Ascending aorta (tissue), 2 donors: ENCODE data around the gene MOCS1. TPM values are rescaled to one million over a fixed set of nuclear protein-coding genes. Genes with fewer than 3 reads are reported as not detected.

Experiments
- DNase-seq, 2 donors: peaks; one replicate each; pipeline ENCODE4 v3.0.0-alpha.2; 2019; ENCODE audit warnings: low spot score in 2 of 2
- H3K27ac ChIP-seq, 2 donors: fragments of 200-600 bp; sonication (generic); one replicate each; pipeline ENCODE4 v1.5.1; 2016 to 2017; ENCODE audit warnings: mild to moderate bottlenecking in 1 of 2
- H3K27me3 ChIP-seq: fragments of 200-600 bp; sonication (generic); one replicate; pipeline ENCODE4 v1.5.1; 2017
- H3K36me3 ChIP-seq, 2 donors: fragments of 200-600 bp; sonication (generic); one replicate each; pipeline ENCODE4 v1.5.1; 2016
- H3K4me1 ChIP-seq, 2 donors: fragments of 200-600 bp; sonication (generic); one replicate each; pipeline ENCODE4 v1.5.1; 2016 to 2017; ENCODE audit warnings: mild to moderate bottlenecking in 1 of 2
- H3K4me3 ChIP-seq, 2 donors: fragments of 200-600 bp; sonication (generic); one replicate each; pipeline ENCODE4 v1.5.1; 2016 to 2017; ENCODE audit warnings: mild to moderate bottlenecking in 1 of 2
- H3K9me3 ChIP-seq, 2 donors: fragments of 200-600 bp; sonication (generic); one replicate each; pipeline ENCODE4 v1.5.1; 2016
- intact Hi-C: fragments of 100-400 bp; cut with DNase I; formaldehyde crosslinking; loops from one replicate; pipeline ENCODE4 v1.15.1; 2023
- total RNA-seq: library from RNA; depleted of rRNA; stranded (reverse); fragments of >200 nt; gene quantifications from one replicate; pipeline ENCODE4 v1.1.0, GENCODE V29; 2016
- TF ChIP-seq, protein P1 (sequence below), 3 experiments: fragments of 200-600 bp in 2 of 3; fragments of 450-650 bp in 1 of 3; sonication (generic) in 2 of 3; IDR thresholded peaks; one replicate each; pipeline ENCODE4 v1.5.1; 2016 to 2019; ENCODE audit warnings: antibody characterized with exemption in 3 of 3, mild to moderate bottlenecking in 1 of 3, moderate library complexity in 1 of 3

Gene MOCS1
- total RNA-seq, 1 donor from 2014 or later = 45.4 TPM

DNA sequence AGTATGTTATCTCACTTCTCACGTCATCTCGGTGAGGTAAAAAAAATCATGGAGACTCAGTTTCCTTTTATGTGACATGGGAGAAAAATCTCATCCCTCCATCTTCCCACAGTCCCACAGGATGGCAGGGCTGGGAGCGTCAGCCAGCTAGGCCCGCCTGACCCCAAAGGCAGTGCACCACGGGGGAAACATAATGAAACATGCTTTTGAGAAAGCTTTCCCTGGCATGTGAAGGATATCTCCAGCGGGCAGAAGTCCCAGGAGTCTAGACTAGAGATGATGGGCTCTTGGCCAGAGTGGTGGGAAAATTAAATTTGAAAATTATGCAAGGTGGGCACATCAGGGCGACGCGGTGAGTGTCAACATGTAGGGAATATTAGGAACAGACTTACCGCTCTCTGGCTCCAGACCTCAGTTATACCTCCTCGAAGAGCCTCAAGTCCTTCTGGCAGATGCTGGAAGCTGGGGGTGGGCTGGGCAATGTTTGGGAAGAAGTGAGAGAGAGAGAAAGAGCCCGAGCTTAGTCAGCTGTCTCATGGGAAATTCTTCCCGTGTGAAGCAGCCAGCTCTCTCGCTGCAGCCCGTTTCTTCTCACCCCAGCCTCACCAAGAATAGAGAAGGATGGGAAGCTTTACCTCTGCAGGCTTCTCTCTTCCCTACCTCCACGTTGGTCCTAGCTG, 52.3 kb downstream of the MOCS1 start:
- H3K4me1 ChIP-seq = peaks cover 28 to 64% of the 10 kb centered on the region in 2 donors
- intact Hi-C loops = loop anchor here (2.0 to 10.0 kb wide), 3 partner anchors 47 to 537 kb away; no protein-coding TSS in a partner anchor
- H3K27ac ChIP-seq = peak overlapping the region; percentile 90 to 95
- TF ChIP-seq, protein P1, sequence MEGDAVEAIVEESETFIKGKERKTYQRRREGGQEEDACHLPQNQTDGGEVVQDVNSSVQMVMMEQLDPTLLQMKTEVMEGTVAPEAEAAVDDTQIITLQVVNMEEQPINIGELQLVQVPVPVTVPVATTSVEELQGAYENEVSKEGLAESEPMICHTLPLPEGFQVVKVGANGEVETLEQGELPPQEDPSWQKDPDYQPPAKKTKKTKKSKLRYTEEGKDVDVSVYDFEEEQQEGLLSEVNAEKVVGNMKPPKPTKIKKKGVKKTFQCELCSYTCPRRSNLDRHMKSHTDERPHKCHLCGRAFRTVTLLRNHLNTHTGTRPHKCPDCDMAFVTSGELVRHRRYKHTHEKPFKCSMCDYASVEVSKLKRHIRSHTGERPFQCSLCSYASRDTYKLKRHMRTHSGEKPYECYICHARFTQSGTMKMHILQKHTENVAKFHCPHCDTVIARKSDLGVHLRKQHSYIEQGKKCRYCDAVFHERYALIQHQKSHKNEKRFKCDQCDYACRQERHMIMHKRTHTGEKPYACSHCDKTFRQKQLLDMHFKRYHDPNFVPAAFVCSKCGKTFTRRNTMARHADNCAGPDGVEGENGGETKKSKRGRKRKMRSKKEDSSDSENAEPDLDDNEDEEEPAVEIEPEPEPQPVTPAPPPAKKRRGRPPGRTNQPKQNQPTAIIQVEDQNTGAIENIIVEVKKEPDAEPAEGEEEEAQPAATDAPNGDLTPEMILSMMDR (IDR thresholded peaks at IDR 0.05) = no peak
- H3K9me3 ChIP-seq = no peaks in the 10 kb centered on the region
- H3K36me3 ChIP-seq = peaks cover 16 to 24% of the 10 kb centered on the region in 2 donors
- H3K27me3 ChIP-seq = no peaks in the 10 kb centered on the region
- peak in 1 of 2 donors; percentile 87 for DNase-seq
- peak overlapping the region; percentile 22 to 23 for H3K4me3 ChIP-seq

- TF ChIP-seq, protein P1 (IDR thresholded peaks at IDR 0.05) = no peak
- Histone ChIP-seq H3K4me1 (peaks cover 28 to 53% of the 10 kb centered on the region in 2 donors), H3K27me3 (no peaks in the 10 kb centered on the region), H3K4me3 (no peak overlapping the region), H3K36me3 (peaks cover 24 to 36% of the 10 kb centered on the region in 2 donors), H3K9me3 (no peaks in the 10 kb centered on the region), H3K27ac (peak overlapping the region; percentile 90 to 95)
- no peak for DNase-seq
- intact Hi-C loops = loop anchor here (10.0 kb wide), 2 partner anchors 66 to 536 kb away; no protein-coding TSS in a partner anchor
These were observed 53.7 kb downstream of the MOCS1 start for GRCh38 chr6:39880594-39880993.

- intact Hi-C loops = no loop called here
- H3K36me3 ChIP-seq = peaks cover 31 to 46% of the 10 kb centered on the region in 2 donors
- H3K4me1 ChIP-seq = peaks cover 28 to 47% of the 10 kb centered on the region in 2 donors
- TF ChIP-seq, protein P1 (IDR thresholded peaks at IDR 0.05) = no peak
- H3K27me3 ChIP-seq = no peaks in the 10 kb centered on the region
- H3K4me3 ChIP-seq = no peak overlapping the region
- H3K27ac ChIP-seq = peak overlapping the region; percentile 90 to 95
- no peak for DNase-seq
- no peaks in the 10 kb centered on the region for H3K9me3 ChIP-seq
These were observed 54.7 kb downstream of the MOCS1 start for GRCh38 chr6:39879535-39879934.

DNA sequence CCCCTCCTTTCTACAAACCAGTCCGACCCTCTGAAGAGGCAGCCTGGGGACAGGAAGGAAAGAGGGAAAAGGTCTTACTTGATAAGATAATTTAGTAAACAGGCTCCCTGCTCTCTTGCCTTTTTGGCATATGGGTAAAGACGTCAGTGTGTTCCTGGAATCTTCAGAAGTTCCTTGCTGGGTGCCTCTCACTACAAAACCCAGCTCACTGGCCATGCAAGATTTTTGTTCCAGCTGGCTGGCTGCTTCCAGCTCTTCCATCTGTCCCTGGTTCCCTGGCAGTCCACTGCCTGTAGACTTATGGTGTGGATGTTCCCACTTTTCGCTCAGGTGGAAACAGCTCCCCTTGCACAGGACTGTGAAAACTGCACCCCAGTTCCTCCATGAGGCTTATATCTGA, 57.4 kb downstream of the MOCS1 start:
- TF ChIP-seq, protein P1 (IDR thresholded peaks at IDR 0.05) = no peak
- Histone ChIP-seq H3K9me3 (no peaks in the 10 kb centered on the region), H3K36me3 (peaks cover 53 to 70% of the 10 kb centered on the region in 2 donors), H3K27me3 (no peaks in the 10 kb centered on the region), H3K4me1 (peaks cover 12 to 25% of the 10 kb centered on the region in 2 donors), H3K27ac (peak overlapping the region; percentile 90 to 95), H3K4me3 (no peak overlapping the region)
- intact Hi-C loops = no loop called here
- no peak for DNase-seq

DNA sequence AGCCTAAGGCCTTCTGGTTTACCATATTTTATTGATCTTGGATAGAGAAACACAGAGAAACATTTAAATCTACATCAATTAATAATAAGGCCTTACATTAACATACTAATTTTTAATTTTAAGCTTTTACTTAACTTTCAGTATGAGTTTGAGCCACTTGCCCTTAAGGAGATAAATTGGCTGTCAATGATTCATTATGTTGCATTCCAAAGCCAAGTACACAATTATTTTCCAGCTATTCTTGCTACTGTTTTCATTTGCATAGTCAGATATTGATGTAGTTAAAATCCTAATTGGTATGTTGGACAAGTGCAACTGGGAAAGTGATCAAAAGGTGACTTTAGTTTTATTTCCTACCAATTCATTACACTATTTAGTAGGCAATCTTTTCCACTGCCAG, 58.2 kb downstream of the MOCS1 start:
- Histone ChIP-seq H3K4me3 (no peak overlapping the region), H3K36me3 (peaks cover 60 to 77% of the 10 kb centered on the region in 2 donors), H3K27me3 (no peaks in the 10 kb centered on the region), H3K9me3 (no peaks in the 10 kb centered on the region), H3K4me1 (peaks cover 5 to 18% of the 10 kb centered on the region in 2 donors), H3K27ac (no peak overlapping the region)
- DNase-seq = no peak
- TF ChIP-seq, protein P1 (IDR thresholded peaks at IDR 0.05) = no peak
- intact Hi-C loops = no loop called here
